PC-3 (cell line): ENCODE measurements around the gene HPX. TPM values are rescaled to one million over a fixed set of nuclear protein-coding genes. Genes with fewer than 3 reads are reported as not detected.

Experiments
- ATAC-seq: fragments of 200-7000 bp; cut with Tn5 transposase; 2 replicates; pipeline ENCODE4 v1.9.1; 2020; ENCODE audit warnings: mild to moderate bottlenecking, moderate library complexity
- BruUV-seq: library from RNA; stranded (reverse); fragments of 400-500 nt; replicated peaks from 2 replicates; lab custom pipeline; 2021; lab: Mats Ljungman, UMichigan
- CTCF ChIA-PET: fragments of 300-600 bp; sonication (Branson Sonifier 250); formaldehyde crosslinking; loops from one replicate; lab custom pipeline; 2022; ENCODE audit warnings: antibody characterized with exemption; lab: Charles Lee
- POLR2A ChIA-PET: fragments of 300-600 bp; sonication (Branson Sonifier 250); formaldehyde crosslinking; loops from one replicate; lab custom pipeline; 2022; ENCODE audit warnings: antibody characterized with exemption; ENCODE audit not compliant: unreplicated experiment; lab: Charles Lee
- DNase-seq: peaks from one replicate; pipeline ENCODE4 v3.0.0-alpha.2; 2015
- H2AFZ ChIP-seq: fragments of 300-600 bp; sonication (generic); 2 replicates; pipeline ENCODE4 v1.6.0; 2016; ENCODE audit warnings: antibody characterized with exemption, low read length
- H3F3A ChIP-seq: fragments of 300-600 bp; sonication (generic); one replicate; pipeline ENCODE4 v1.6.0; 2017; ENCODE audit warnings: antibody characterized with exemption, low read length, control low read depth, mild to moderate bottlenecking; ENCODE audit not compliant: unreplicated experiment
- H3K27ac ChIP-seq: fragments of 300-600 bp; sonication (generic); 2 replicates; pipeline ENCODE4 v1.5.1; 2016; ENCODE audit warnings: mild to moderate bottlenecking, low read length
- H3K27me3 ChIP-seq: fragments of 300-600 bp; sonication (generic); 2 replicates; pipeline ENCODE4 v1.6.1; 2016; ENCODE audit warnings: low read length, mixed read lengths
- H3K36me3 ChIP-seq: fragments of 300-600 bp; sonication (generic); 2 replicates; pipeline ENCODE4 v1.6.1; 2016; ENCODE audit warnings: low read depth, mixed run types, low read length, mixed read lengths
- H3K4me1 ChIP-seq: fragments of 300-600 bp; sonication (generic); 2 replicates; pipeline ENCODE4 v1.5.1; 2016; ENCODE audit warnings: low read length; ENCODE audit not compliant: insufficient read depth
- H3K4me2 ChIP-seq: fragments of 300-600 bp; sonication (generic); 2 replicates; pipeline ENCODE4 v1.6.0; 2016; ENCODE audit warnings: low read length
- H3K4me3 ChIP-seq: fragments of 300-600 bp; sonication (generic); 2 replicates; pipeline ENCODE4 v1.5.1; 2016; ENCODE audit warnings: mild to moderate bottlenecking, low read length, mixed read lengths
- H3K79me2 ChIP-seq: fragments of 300-600 bp; sonication (generic); 2 replicates; pipeline ENCODE4 v1.6.1; 2017; ENCODE audit warnings: low read length, mixed read lengths
- H3K9ac ChIP-seq: fragments of 300-600 bp; sonication (generic); 2 replicates; pipeline ENCODE4 v1.6.0; 2016; ENCODE audit warnings: mild to moderate bottlenecking, low read length
- H3K9me2 ChIP-seq: fragments of 300-600 bp; sonication (generic); replicated peaks from 2 replicates; pipeline ENCODE4 v1.6.1; 2016; ENCODE audit warnings: mixed run types, low read length, mixed read lengths
- H3K9me3 ChIP-seq: fragments of 300-600 bp; sonication (generic); 2 replicates; pipeline ENCODE4 v1.6.1; 2016; ENCODE audit warnings: low read length, mixed read lengths
- H4K20me1 ChIP-seq: fragments of 300-600 bp; sonication (generic); 2 replicates; pipeline ENCODE4 v1.6.1; 2016; ENCODE audit warnings: low read length, mixed read lengths
- EZH2 ChIP-seq: fragments of 300-600 bp; sonication (generic); IDR thresholded peaks from one replicate; pipeline ENCODE4 v1.6.1; 2017; ENCODE audit warnings: antibody characterized with exemption, mild to moderate bottlenecking, low read length; ENCODE audit not compliant: unreplicated experiment
- EZH2phosphoT487 ChIP-seq: fragments of 300-600 bp; sonication (generic); IDR thresholded peaks from 2 replicates; pipeline ENCODE4 v1.6.1; 2018; ENCODE audit warnings: mild to moderate bottlenecking, antibody characterized with exemption, low read length, borderline replicate concordance
- intact Hi-C: fragments of 100-400 bp; cut with micrococcal nuclease; formaldehyde crosslinking; loops from 2 replicates; pipeline ENCODE4 v1.9.0; 2023
- total RNA-seq: library from RNA; depleted of rRNA; stranded (reverse); fragments of >200 nt; gene quantifications from 2 replicates; pipeline ENCODE4 v1.2.3, GENCODE V29; 2014
- TF ChIP-seq, protein P1 (sequence below): fragments of 300-600 bp; sonication (generic); conservative IDR thresholded peaks from 2 replicates; pipeline ENCODE4 v1.5.1; 2017; ENCODE audit warnings: antibody characterized with exemption, low read depth, mild to moderate bottlenecking, low read length

The HPX gene
- total RNA-seq, 1 experiment from 2014 or later, result 1.6 TPM

GRCh38 chr11:6417907-6418556 lies 22.8 kb downstream of the HPX start:
- POLR2A ChIA-PET, result no interaction called here
- intact Hi-C loops, result loop anchor here (2.0 kb wide), 1 partner anchor 27 kb away; the partner anchor contains the start of gene SMPD1
- no peaks in the 10 kb centered on the region for H3K79me2 ChIP-seq
- no peaks in the 10 kb centered on the region for H3K9me2 ChIP-seq
- no peaks in the 10 kb centered on the region for H3F3A ChIP-seq
- ATAC-seq (peak; percentile 23; the same call in 1 of the 2 replicates), DNase-seq (no peak)
- no peaks in the 10 kb centered on the region for H4K20me1 ChIP-seq
- H3K36me3 ChIP-seq, result no peaks in the 10 kb centered on the region
- no peak overlapping the region for H3K27ac ChIP-seq
- H2AFZ ChIP-seq, result peak overlapping the region; percentile 97; the same call in 1 of the 2 replicates
- H3K27me3 ChIP-seq, result no peaks in the 10 kb centered on the region
- peaks cover 4% of the 10 kb centered on the region; the same call in 1 of the 2 replicates for H3K4me1 ChIP-seq
- H3K4me2 ChIP-seq, result peak overlapping the region; percentile 86
- peak overlapping the region; percentile 90 for H3K4me3 ChIP-seq
- BruUV-seq, result no TSS peak
- TF ChIP-seq EZH2phosphoT487 (no peak), EZH2 (no peak)
- TF ChIP-seq, protein P1, sequence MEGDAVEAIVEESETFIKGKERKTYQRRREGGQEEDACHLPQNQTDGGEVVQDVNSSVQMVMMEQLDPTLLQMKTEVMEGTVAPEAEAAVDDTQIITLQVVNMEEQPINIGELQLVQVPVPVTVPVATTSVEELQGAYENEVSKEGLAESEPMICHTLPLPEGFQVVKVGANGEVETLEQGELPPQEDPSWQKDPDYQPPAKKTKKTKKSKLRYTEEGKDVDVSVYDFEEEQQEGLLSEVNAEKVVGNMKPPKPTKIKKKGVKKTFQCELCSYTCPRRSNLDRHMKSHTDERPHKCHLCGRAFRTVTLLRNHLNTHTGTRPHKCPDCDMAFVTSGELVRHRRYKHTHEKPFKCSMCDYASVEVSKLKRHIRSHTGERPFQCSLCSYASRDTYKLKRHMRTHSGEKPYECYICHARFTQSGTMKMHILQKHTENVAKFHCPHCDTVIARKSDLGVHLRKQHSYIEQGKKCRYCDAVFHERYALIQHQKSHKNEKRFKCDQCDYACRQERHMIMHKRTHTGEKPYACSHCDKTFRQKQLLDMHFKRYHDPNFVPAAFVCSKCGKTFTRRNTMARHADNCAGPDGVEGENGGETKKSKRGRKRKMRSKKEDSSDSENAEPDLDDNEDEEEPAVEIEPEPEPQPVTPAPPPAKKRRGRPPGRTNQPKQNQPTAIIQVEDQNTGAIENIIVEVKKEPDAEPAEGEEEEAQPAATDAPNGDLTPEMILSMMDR, result no peak
- CTCF ChIA-PET, result no interaction called here
- H3K9me3 ChIP-seq, result no peaks in the 10 kb centered on the region
- no peak overlapping the region for H3K9ac ChIP-seq

DNA sequence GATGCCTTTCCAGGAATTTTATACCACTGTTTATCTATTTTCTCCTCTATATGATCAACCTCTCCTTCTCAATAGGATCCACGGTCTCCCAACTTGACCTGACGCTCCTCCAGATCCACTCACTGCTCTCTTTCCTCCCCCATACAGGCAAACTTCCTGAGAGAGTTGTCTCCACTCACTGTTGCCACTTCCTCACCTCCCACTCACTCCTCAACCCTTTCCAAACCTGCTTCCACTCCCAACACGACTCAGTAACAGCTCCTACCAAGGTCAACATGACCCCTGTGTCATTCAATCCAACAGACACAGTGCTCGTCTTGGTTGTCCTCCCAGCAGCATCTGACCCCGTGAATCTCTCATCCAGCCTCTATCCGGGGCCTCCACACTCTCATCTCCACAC lies 25.0 kb downstream of the HPX start:
- no peaks in the 10 kb centered on the region for H3K9me2 ChIP-seq
- H3K4me3 ChIP-seq, result no peak overlapping the region
- no peak overlapping the region for H2AFZ ChIP-seq
- intact Hi-C loops, result no loop called here
- ChIA-PET POLR2A (no interaction called here), CTCF (no interaction called here)
- H3K27ac ChIP-seq, result no peak overlapping the region
- no peak for DNase-seq
- H3F3A ChIP-seq, result no peaks in the 10 kb centered on the region
- no peaks in the 10 kb centered on the region for H4K20me1 ChIP-seq
- H3K4me1 ChIP-seq, result peaks cover 4% of the 10 kb centered on the region; the same call in 1 of the 2 replicates
- no peaks in the 10 kb centered on the region for H3K79me2 ChIP-seq
- H3K9me3 ChIP-seq, result no peaks in the 10 kb centered on the region
- ATAC-seq, result no peak
- TF ChIP-seq EZH2phosphoT487 (no peak), EZH2 (no peak)
- TF ChIP-seq, protein P1, result no peak
- no peaks in the 10 kb centered on the region for H3K36me3 ChIP-seq
- BruUV-seq, result no TSS peak
- no peak overlapping the region for H3K4me2 ChIP-seq
- H3K9ac ChIP-seq, result no peak overlapping the region
- no peaks in the 10 kb centered on the region for H3K27me3 ChIP-seq

GRCh38 chr11:6414874-6415328 lies 25.9 kb downstream of the HPX start:
- H3F3A ChIP-seq, result no peaks in the 10 kb centered on the region
- no peaks in the 10 kb centered on the region for H3K27me3 ChIP-seq
- ChIA-PET POLR2A (no interaction called here), CTCF (no interaction called here)
- no peaks in the 10 kb centered on the region for H3K9me2 ChIP-seq
- H3K4me2 ChIP-seq, result no peak overlapping the region
- TF ChIP-seq EZH2phosphoT487 (no peak), EZH2 (no peak)
- TF ChIP-seq, protein P1, result no peak
- no peak overlapping the region for H3K4me3 ChIP-seq
- peaks cover 4% of the 10 kb centered on the region; the same call in 1 of the 2 replicates for H3K4me1 ChIP-seq
- DNase-seq (no peak), ATAC-seq (no peak)
- no peaks in the 10 kb centered on the region for H3K9me3 ChIP-seq
- intact Hi-C loops, result no loop called here
- H3K36me3 ChIP-seq, result no peaks in the 10 kb centered on the region
- no TSS peak for BruUV-seq
- no peak overlapping the region for H2AFZ ChIP-seq
- no peak overlapping the region for H3K27ac ChIP-seq
- no peak overlapping the region for H3K9ac ChIP-seq
- H4K20me1 ChIP-seq, result no peaks in the 10 kb centered on the region
- H3K79me2 ChIP-seq, result no peaks in the 10 kb centered on the region
